NCI-H69 (cell line): Measurements from ENCODE around the gene ARHGAP30.

Experiments used
- DNase-seq: peaks from one replicate; lab custom pipeline; 2025; lab: John Stamatoyannopoulos, UW

The ARHGAP30 gene

DNA sequence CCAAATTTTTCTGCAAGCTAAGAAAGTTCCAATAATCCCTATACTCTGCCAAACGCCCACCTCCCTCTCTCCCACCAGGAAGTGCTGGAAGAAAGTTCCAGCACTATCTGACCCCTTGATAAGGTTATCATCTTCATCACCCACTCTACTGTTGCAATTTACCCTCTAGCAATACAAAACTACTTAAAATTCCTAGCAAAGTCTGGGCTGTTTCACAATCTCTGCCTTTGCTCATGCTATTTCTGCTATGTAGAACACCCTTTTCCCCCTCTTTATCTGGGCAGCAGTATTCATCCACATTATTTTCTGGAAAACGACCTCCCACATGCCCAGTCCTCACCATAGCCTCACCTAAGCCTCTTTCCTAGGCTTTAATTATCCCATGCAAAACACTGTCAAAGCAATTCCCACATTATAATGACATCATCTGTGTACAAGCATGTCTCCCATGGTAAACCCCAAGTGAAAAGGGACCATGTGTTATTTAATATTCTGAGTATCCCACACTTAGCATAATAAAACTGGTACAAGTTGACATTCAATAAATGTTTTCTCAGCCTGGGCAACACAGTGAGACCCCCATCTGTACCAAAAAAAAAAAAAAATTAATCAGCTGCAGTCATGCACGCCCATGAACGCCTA lies 60.7 kb downstream of the ARHGAP30 start:
- DNase-seq, result no peak

- no peak for DNase-seq
Measured at GRCh38 chr1:161007369-161007768, 62.3 kb downstream of the ARHGAP30 start.

GRCh38 chr1:161006563-161006962 lies 63.1 kb downstream of the ARHGAP30 start:
- no peak for DNase-seq

DNA sequence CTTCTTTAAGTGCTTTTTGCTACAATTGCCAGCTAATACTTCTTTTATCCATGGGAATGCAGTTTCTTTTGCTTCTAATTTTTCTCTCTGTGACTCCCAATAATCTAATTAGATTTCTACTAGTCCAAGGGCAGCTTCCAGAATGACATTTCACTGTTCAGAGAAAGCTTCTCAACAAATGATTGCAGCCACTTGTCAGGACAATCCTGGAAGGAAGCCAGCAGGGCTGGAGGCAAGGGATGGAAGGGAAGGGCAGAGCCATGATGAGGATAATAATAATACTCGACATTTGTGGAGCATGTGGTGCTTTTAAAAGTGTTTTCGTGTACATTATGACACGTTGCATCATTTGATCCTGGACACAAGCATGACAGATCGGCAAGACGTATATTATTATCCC lies 68.2 kb downstream of the ARHGAP30 start:
- DNase-seq, result peak; percentile 42

DNA sequence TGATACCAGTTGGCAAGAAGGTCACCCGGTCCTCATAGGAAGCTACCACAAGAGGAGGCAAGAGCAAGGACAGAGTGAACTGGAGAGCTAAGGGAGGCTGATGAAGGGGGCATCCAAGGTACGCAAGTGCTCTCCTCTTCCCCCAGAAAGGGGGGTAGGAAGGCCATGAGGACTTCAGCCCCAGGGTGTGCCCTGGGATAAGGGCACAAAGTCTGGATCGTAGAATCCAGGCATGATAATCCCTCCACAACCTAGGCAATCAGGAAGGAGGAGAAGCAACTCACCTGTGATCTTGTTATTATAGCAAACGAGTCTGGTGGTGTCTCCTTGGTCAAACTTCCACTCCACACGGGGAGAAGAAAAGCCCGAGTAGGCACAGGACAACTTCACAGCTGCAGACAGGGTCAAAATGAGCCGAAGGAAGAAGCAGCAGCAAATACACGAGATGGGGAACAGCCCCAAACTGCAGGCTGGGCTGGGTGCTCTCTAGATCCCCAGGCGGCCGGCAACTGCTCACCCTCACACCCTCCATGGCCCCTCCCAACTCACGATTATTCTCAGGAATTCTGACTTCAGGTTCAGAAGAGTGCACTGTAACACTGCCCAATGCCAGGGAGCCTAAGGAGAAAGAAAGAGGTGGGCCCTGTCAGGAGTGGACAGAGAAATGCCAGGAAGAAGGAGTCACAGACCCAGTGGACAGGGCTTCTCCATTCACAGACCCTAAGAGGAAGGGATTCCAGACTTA lies 68.8 kb downstream of the ARHGAP30 start:
- no peak for DNase-seq

DNA sequence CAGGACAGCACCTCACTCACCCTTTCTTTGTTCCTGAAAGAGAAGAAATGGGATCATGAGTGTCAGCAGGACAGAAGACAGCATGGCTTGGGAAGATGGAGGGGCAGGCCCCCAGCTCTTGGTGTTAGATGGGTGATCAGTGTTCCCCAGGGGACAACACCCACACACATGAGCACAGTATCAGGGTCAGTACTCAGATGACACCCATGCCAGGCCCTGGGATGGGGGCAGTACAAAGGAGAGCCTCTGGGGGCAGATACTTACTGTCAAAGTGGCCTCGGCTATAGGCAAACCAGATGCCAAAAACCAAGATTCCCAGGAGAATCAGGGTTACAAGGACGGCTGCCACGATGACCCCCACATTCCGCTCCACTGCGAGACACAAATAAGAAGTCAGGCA lies 70.3 kb downstream of the ARHGAP30 start:
- DNase-seq, result no peak

DNA sequence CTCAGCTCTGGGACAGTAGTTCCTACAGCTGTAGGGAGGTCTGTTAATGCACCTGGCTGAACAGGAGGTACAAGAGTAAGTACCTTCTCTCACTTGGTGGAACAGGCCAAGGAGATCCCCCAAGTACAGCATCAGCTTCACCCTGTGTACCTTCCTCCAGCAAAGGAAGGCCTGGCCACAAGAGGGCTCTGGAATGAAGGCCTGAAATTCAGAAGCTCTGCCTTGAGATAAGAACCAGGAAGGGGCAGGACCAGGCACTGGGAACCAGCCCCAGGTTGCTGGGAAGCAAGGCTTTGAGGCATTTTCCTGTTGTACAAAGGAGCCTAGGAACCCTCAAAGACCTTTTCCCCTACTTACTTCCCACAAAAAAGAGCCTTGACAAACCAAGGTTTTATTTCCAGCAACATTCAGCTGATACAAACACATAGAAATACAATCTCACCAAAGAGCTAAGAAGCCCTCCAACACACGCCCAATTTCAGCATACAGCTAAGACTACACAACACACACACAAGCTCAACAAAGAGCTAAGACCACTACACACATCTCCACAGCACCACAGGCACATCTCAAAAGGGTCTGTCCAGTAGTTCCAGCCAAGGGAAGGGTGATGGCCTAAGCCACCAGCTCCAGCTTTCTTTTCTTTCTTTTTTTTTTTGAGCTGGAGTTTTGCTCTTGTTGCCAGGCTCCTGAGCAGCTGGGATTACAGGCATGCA lies 72.2 kb downstream of the ARHGAP30 start:
- DNase-seq, result peak; percentile 44
